Inflammatory macrophage treated with lipopolysaccharide for 4 hours (primary cell): ENCODE results near the gene ITSN1.

ENCODE experiments used
- DNase-seq: peaks from one replicate; pipeline ENCODE4 v3.0.0-alpha.2; 2020

ITSN1 gene

GRCh38 chr21:33817138-33817537, 174.8 kb downstream of the ITSN1 start:
- no peak for DNase-seq

GRCh38 chr21:33817663-33818451, 175.6 kb downstream of the ITSN1 start:
- DNase-seq, result peak; percentile 36

- no peak for DNase-seq
Measured at GRCh38 chr21:33820230-33820770, 178.0 kb downstream of the ITSN1 start.

- DNase-seq, result no peak
Measured at GRCh38 chr21:33820798-33821197, 178.5 kb downstream of the ITSN1 start.

GRCh38 chr21:33821503-33822322, 179.4 kb downstream of the ITSN1 start:
- no peak for DNase-seq

- no peak for DNase-seq
Measured at GRCh38 chr21:33824156-33824941, 182.0 kb downstream of the ITSN1 start.

- no peak for DNase-seq
Measured at GRCh38 chr21:33825419-33825818, 183.1 kb downstream of the ITSN1 start.

- DNase-seq, result no peak
Measured at GRCh38 chr21:33825915-33826314, 183.6 kb downstream of the ITSN1 start.

- DNase-seq, result no peak
Measured at GRCh38 chr21:33828083-33828482, 185.8 kb downstream of the ITSN1 start.

GRCh38 chr21:33828577-33828976, 186.3 kb downstream of the ITSN1 start:
- DNase-seq, result no peak

GRCh38 chr21:33829844-33830243, 187.5 kb downstream of the ITSN1 start:
- no peak for DNase-seq

GRCh38 chr21:33831962-33832659, 189.8 kb downstream of the ITSN1 start:
- no peak for DNase-seq

GRCh38 chr21:33834801-33835500, 192.7 kb downstream of the ITSN1 start:
- DNase-seq, result no peak

- no peak for DNase-seq
Measured at GRCh38 chr21:33835920-33836319, 193.6 kb downstream of the ITSN1 start.

- DNase-seq, result no peak
Measured at GRCh38 chr21:33836408-33836807, 194.1 kb downstream of the ITSN1 start.

- no peak for DNase-seq
Measured at GRCh38 chr21:33839167-33839716, 196.9 kb downstream of the ITSN1 start.

GRCh38 chr21:33839806-33840205, 197.5 kb downstream of the ITSN1 start:
- no peak for DNase-seq

GRCh38 chr21:33840771-33841170, 198.5 kb downstream of the ITSN1 start:
- DNase-seq, result no peak

GRCh38 chr21:33841561-33841960, 199.3 kb downstream of the ITSN1 start:
- DNase-seq, result no peak

GRCh38 chr21:33843216-33843615, 200.9 kb downstream of the ITSN1 start:
- DNase-seq, result no peak

GRCh38 chr21:33844104-33844889, 202.0 kb downstream of the ITSN1 start:
- no peak for DNase-seq
